22Rv1 (cell line): ENCODE results near the gene RAX2.

ENCODE experiments used
- CTCF ChIP-seq: fragments of 450-650 bp; IDR thresholded peaks from 2 replicates; pipeline ENCODE4 v1.5.1; 2017; ENCODE audit warnings: mild to moderate bottlenecking
- ZFX ChIP-seq: fragments of 450-650 bp; IDR thresholded peaks from 2 replicates; pipeline ENCODE4 v1.6.1; 2017; ENCODE audit warnings: antibody characterized with exemption, borderline replicate concordance

GRCh38 chr19:3769494-3769893 is 2.5 kb downstream of the RAX2 start:
- TF ChIP-seq CTCF (no peak), ZFX (no peak)
